Pancreas (tissue), 10 donors: Measurements from ENCODE around the gene SLC35E2B. TPM values are rescaled to one million over a fixed set of nuclear protein-coding genes. Genes with fewer than 3 reads are reported as not detected.

ENCODE experiments used
- ATAC-seq, 4 donors: fragments of 200-7000 bp; cut with Tn5 transposase; one replicate each; pipeline versions ENCODE4 v1.8.0 to v1.9.1; 2020; ENCODE audit warnings: mild to moderate bottlenecking in 4 of 4, moderate library complexity in 4 of 4
- DNase-seq, 6 donors: peaks; one replicate each; pipeline ENCODE4 v3.0.0-alpha.2; 2020
- FAIRE-seq: peaks from 2 replicates; lab custom pipeline; 2012; peaks lifted over from hg19 to GRCh38; lab: Jason Lieb, UNC
- H3K27ac ChIP-seq, 4 donors: fragments of 200-600 bp; sonication (generic); 1 replicate in 3 of 4; 2 replicates in 1 of 4; pipeline versions ENCODE4 v1.5.0 to v1.8.0; 2020
- H3K27me3 ChIP-seq, 4 donors: fragments of 200-600 bp; one replicate each; pipeline ENCODE4 v1.8.0; 2021
- H3K36me3 ChIP-seq, 3 donors: fragments of 200-600 bp; sonication (generic) in 1 of 3; one replicate each; pipeline versions ENCODE4 v1.5.0 to v1.8.0; 2020 to 2021
- H3K4me1 ChIP-seq, 3 donors: fragments of 200-600 bp; one replicate each; pipeline ENCODE4 v1.8.0; 2021
- H3K4me3 ChIP-seq, 4 donors: fragments of 200-600 bp; sonication (generic) in 2 of 4; one replicate each; pipeline versions ENCODE4 v1.5.0 to v1.8.0; 2020 to 2021
- H3K9me3 ChIP-seq, 4 donors: fragments of 200-600 bp; one replicate each; pipeline ENCODE4 v1.8.0; 2021
- WGBS, 2 donors: extraction: QIAGEN DNeasy Blood & Tissue Kit; methylation state at CpG; one replicate each; pipeline ENCODE4 v1.1.7; 2013; 5-methylcytosine and 5-hydroxymethylcytosine counted together
- intact Hi-C, 3 donors: fragments of 100-400 bp; cut with DNase I; formaldehyde crosslinking; loops; one replicate each; pipeline versions ENCODE4 v1.11.1 to v1.14.2; 2022
- polyA plus RNA-seq, 2 donors: library from polyadenylated mRNA; stranded (reverse); fragments of 200-250 nt; gene quantifications; one replicate each; pipeline ENCODE4 v1.2.3, GENCODE V29; 2013
- total RNA-seq, 6 donors: library from RNA; stranded (reverse); fragmentation: NEBNext Ultra II Directional in 4 of 6; extraction: Animal tissue kit (Norgen Biotek cat#: 25700) in 4 of 6; gene quantifications; one replicate each; pipeline versions ENCODE4 v1.2.1 to v1.2.4, GENCODE V29; 2021 to 2023
- TF ChIP-seq, protein P1 (sequence below), 4 donors: fragments of 200-600 bp; sonication (generic) in 3 of 4; IDR thresholded peaks; one replicate each; pipeline versions ENCODE4 v1.5.0 to v1.8.0; 2021; ENCODE audit warnings: antibody characterized with exemption in 4 of 4
- donor health status: healthy with polysubstance abuse.
- donor health status: DM: no; HTN: no; CAD: no; lungs with moderate emphysema.
- donor health status: DM: no; HTN: no; CAD: no.
- donor health status: control.
- donor health status: control.
- donor health status: Bipolar disorder and iron deficiency.
- donor health status: DM: yes; HTN: yes; CAD: no.
- donor health status: DM: no; HTN: no; CAD: no.
- donor health status: DM: no; HTN: no; CAD: no.
- donor health status: DM: yes; HTN: yes; CAD: no.

Gene SLC35E2B
- total and polyA plus RNA-seq, 8 donors: 12.1 to 45.4 (median 24.0) TPM

DNA sequence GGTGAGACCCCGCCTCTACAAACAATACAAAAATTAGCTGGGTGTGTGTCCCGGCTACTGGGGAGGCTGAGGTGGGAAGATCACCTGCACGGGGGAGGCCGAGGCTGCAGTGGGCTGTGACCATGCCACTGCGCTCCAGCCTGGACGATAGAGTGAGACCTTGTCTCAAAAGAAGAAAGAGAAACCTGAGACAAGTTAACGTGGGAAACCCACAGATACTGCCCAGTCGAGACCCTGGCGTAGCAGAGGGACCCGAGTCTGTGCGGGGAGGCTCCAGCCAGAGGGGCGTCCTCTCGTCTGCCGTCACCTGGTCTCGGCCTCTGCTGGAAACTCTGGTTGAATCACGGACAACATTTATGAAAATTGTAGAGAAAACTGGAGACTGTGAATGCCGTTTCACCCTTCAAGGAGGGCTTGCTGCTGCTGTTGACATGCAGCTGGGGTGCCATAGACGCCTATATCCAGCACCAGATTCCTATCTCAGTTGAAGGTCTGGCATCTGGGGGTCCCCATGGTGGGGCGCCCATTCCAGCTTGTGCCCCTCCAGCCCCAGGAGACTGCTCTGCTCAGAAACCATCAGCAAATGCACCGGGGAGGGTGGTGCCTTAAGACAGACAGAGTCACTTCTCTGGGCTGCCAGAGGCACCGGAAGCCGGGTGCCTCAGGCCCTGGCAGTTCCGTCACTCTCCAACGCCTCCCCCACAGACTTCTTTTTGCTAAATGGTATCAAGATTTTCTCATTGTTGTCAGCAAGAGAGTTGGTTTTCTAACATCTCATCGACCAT, 20.2 kb downstream of the SLC35E2B start:
- FAIRE-seq (no peak), ATAC-seq (no peak), DNase-seq (peak in 1 of 6 donors; percentile 32)
- whole genome bisulfite sequencing, 2 donors: 90 to 94% methylated on average over 25 of the region's 25 CpGs
- Histone ChIP-seq H3K4me3 (no peak overlapping the region), H3K36me3 (no peaks in the 10 kb centered on the region), H3K27me3 (no peaks in the 10 kb centered on the region), H3K27ac (no peak overlapping the region), H3K9me3 (no peaks in the 10 kb centered on the region), H3K4me1 (no peaks in the 10 kb centered on the region)
- TF ChIP-seq, protein P1, sequence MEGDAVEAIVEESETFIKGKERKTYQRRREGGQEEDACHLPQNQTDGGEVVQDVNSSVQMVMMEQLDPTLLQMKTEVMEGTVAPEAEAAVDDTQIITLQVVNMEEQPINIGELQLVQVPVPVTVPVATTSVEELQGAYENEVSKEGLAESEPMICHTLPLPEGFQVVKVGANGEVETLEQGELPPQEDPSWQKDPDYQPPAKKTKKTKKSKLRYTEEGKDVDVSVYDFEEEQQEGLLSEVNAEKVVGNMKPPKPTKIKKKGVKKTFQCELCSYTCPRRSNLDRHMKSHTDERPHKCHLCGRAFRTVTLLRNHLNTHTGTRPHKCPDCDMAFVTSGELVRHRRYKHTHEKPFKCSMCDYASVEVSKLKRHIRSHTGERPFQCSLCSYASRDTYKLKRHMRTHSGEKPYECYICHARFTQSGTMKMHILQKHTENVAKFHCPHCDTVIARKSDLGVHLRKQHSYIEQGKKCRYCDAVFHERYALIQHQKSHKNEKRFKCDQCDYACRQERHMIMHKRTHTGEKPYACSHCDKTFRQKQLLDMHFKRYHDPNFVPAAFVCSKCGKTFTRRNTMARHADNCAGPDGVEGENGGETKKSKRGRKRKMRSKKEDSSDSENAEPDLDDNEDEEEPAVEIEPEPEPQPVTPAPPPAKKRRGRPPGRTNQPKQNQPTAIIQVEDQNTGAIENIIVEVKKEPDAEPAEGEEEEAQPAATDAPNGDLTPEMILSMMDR (IDR thresholded peaks at IDR 0.05): no peak
- intact Hi-C loops: no loop called here

DNA sequence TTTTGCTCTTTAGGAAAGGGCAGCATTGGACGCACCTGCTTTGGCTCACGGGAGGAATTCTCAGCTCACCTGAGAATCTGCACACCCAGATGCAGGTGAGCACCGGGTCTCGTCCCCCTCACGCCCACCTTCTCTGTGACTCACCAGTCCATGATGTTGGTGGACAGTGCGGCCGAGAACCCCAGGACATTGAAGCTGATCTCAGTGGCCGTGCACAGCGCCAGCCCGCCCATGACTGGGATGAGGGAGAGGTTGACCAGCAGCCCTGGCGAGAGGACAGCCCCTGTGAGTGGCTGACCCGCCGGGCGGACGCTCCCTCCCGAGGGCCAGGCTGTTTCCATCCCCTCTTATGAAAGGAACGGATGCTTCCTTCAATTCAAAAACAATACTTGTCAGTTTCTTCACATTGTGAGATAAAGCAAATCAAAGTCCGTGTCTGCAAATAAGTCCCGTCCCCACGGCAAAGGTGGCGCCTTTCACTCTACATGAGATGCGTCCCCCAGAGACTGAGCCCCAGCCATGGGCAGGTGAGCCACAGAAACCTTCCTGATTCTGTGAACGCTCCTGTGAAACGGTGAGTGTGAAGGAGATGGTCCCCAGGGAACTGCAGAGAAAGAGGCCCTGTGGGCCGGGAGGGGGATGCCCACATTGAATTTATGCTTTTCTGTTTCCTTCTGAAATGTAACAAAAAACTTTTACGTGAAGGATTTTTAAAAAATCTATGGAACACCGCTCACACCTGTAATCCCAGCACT, 21.1 kb downstream of the SLC35E2B start:
- ATAC-seq (no peak), FAIRE-seq (no peak), DNase-seq (peak in 1 of 6 donors; percentile 51)
- Histone ChIP-seq H3K27ac (no peak overlapping the region), H3K9me3 (no peaks in the 10 kb centered on the region), H3K36me3 (peaks cover 0 to under 1% (median 0%) of the 10 kb centered on the region in 3 donors), H3K4me1 (no peaks in the 10 kb centered on the region), H3K4me3 (no peak overlapping the region), H3K27me3 (no peaks in the 10 kb centered on the region)
- TF ChIP-seq, protein P1 (IDR thresholded peaks at IDR 0.05): no peak
- 90 to 91% methylated on average over 27 of the region's 27 CpGs for WGBS, 2 donors
- intact Hi-C loops: no loop called here

DNA sequence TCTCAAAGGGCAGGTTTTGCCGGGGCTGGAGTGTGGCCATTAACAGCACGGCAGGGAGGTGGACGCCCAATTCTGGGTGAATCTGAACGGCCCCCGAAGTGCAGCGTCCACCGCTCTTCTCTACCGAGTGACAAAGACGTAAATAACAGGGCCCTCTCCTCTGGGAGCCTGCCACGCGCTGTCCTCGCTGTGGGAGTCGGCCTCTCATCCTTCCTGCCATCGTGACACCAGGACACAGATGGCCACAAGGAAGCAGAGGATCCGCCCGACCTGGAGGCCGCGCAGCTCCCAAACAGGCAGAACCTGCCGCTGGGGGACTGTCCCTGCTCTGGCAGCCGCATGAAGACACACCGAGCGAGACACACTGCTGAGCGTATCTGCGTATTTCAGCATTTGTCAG, 21.7 kb downstream of the SLC35E2B start:
- no peak for ATAC-seq
- H3K27me3 ChIP-seq: no peaks in the 10 kb centered on the region
- DNase-seq: peak in 1 of 6 donors; percentile 50
- H3K36me3 ChIP-seq: peaks cover 4 to 6% (median 4%) of the 10 kb centered on the region in 3 donors
- no peak overlapping the region for H3K27ac ChIP-seq
- TF ChIP-seq, protein P1 (IDR thresholded peaks at IDR 0.05): no peak
- no peaks in the 10 kb centered on the region for H3K4me1 ChIP-seq
- intact Hi-C loops: no loop called here
- no peak for FAIRE-seq
- WGBS, 2 donors: 93 to 94% methylated on average over 24 of the region's 24 CpGs
- H3K4me3 ChIP-seq: no peak overlapping the region
- no peaks in the 10 kb centered on the region for H3K9me3 ChIP-seq

DNA sequence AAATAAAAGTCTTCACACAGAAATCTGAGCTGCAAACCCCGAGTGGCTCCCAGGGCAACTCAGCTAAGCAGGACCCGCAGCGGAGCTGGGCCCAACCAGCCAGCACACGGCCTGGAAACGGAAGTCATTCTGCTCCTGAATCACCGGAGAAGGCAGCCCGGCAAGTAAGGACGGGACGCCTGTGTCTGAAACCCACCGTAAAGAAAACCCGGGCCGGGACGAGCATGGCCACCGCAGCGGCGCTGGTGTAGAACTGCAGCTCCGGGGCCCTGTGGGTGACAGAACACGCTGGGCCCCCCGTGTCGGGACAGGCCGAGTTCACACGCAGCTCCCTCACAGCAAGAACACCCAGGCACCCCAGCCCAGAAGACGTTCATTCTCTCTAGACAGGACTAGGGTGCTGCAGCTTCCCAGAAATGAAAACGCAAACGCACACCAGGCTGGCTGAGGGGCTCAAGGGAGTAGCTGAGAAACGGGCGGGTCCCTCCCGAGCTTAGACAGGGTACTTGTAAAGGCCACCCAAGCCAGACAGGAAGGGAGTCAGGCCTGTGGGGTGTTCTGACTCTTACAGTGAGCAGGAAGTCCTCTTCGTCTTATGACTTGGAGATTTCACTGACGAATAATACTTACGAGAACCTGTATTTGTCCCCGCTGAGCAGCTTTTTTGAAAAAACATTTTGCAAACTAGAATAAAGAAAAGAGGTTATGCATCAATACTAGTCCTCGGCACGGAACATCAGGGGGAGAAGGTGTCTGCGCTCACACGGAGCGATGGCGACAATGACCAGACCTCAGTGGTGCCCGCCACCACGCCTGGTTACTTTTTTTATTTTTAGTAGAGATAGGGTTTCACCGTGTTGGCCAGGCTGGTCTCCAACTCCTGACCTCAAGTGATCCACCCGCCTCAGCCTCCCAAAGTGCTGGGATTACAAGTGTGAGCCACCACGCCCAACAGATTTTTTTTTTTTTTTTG, 22.8 kb downstream of the SLC35E2B start:
- no peak overlapping the region for H3K4me3 ChIP-seq

More for the DNA sequence above, 22.8 kb downstream of the SLC35E2B start:
- peaks cover 0 to 4% (median 0%) of the 10 kb centered on the region in 3 donors for H3K4me1 ChIP-seq
- peaks cover 10 to 13% (median 11%) of the 10 kb centered on the region in 3 donors for H3K36me3 ChIP-seq
- no peak overlapping the region for H3K27ac ChIP-seq
- intact Hi-C loops: no loop called here
- FAIRE-seq: no peak
- H3K9me3 ChIP-seq: no peaks in the 10 kb centered on the region
- TF ChIP-seq, protein P1 (IDR thresholded peaks at IDR 0.05): no peak
- no peak for ATAC-seq
- H3K27me3 ChIP-seq: no peaks in the 10 kb centered on the region
- peak in 1 of 6 donors; percentile 52 for DNase-seq
- 89 to 92% methylated on average over 43 of the region's 43 CpGs for WGBS, 2 donors
